Measurements from ENCODE around the gene POPDC2.

POPDC2 gene

DNA sequence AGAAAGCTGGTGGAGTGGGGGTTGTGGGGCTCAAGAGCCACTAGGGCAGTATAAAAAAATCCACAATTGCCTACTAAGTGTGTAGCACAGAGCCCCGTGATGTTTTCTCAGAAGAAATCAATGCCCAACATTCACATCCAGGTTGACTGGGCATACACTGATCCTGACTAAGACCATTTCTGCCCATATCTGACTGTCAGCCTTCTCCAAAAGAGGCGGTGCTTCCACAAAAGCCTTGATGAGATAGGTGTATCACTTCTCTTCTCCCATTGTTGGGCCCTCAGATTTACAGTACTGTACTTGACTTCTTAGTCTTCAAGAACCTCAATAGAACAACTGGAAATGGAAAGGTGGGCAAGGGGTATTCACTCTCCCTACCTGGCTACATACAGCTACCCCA is 1.4 kb downstream of the POPDC2 start:
- H3K36me3 ChIP-seq (ENCODE audit: insufficient read depth, low read length): no peaks in the 10 kb centered on the region
- no peak overlapping the region for H3K9ac ChIP-seq (ENCODE audit: low read length)
- H3K4me1 ChIP-seq (ENCODE audit: insufficient read depth, low read length, severe bottlenecking): no peaks in the 10 kb centered on the region
- H3K27ac ChIP-seq (ENCODE audit: low read depth, low read length, poor library complexity, severe bottlenecking): no peak overlapping the region
- no peak overlapping the region for H3K4me3 ChIP-seq (ENCODE audit: low read depth, low read length, poor library complexity, severe bottlenecking)
- no peak overlapping the region for H2AFZ ChIP-seq (ENCODE audit: low read length)
- H3K27me3 ChIP-seq (ENCODE audit: insufficient read depth, low read length): no peaks in the 10 kb centered on the region
- no peaks in the 10 kb centered on the region for H3K79me2 ChIP-seq (ENCODE audit: insufficient read depth, low read length)
- H4K20me1 ChIP-seq (ENCODE audit: insufficient read depth, low read length): no peaks in the 10 kb centered on the region
- H3K9me2 ChIP-seq (ENCODE audit: low read depth, low read length): no peaks in the 10 kb centered on the region
- H3K9me3 ChIP-seq (ENCODE audit: low read length): no peaks in the 10 kb centered on the region
- H3K4me2 ChIP-seq (ENCODE audit: low read length): no peak overlapping the region
- no peaks in the 10 kb centered on the region for H3F3A ChIP-seq (ENCODE audit: insufficient read depth, low read length)
- TF ChIP-seq, protein P1, sequence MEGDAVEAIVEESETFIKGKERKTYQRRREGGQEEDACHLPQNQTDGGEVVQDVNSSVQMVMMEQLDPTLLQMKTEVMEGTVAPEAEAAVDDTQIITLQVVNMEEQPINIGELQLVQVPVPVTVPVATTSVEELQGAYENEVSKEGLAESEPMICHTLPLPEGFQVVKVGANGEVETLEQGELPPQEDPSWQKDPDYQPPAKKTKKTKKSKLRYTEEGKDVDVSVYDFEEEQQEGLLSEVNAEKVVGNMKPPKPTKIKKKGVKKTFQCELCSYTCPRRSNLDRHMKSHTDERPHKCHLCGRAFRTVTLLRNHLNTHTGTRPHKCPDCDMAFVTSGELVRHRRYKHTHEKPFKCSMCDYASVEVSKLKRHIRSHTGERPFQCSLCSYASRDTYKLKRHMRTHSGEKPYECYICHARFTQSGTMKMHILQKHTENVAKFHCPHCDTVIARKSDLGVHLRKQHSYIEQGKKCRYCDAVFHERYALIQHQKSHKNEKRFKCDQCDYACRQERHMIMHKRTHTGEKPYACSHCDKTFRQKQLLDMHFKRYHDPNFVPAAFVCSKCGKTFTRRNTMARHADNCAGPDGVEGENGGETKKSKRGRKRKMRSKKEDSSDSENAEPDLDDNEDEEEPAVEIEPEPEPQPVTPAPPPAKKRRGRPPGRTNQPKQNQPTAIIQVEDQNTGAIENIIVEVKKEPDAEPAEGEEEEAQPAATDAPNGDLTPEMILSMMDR (IDR thresholded peaks at IDR 0.05; ENCODE audit: low read length): no peak
- TF ChIP-seq EZH2 (IDR thresholded peaks at IDR 0.05; ENCODE audit: borderline replicate concordance, low read length): no peak

DNA sequence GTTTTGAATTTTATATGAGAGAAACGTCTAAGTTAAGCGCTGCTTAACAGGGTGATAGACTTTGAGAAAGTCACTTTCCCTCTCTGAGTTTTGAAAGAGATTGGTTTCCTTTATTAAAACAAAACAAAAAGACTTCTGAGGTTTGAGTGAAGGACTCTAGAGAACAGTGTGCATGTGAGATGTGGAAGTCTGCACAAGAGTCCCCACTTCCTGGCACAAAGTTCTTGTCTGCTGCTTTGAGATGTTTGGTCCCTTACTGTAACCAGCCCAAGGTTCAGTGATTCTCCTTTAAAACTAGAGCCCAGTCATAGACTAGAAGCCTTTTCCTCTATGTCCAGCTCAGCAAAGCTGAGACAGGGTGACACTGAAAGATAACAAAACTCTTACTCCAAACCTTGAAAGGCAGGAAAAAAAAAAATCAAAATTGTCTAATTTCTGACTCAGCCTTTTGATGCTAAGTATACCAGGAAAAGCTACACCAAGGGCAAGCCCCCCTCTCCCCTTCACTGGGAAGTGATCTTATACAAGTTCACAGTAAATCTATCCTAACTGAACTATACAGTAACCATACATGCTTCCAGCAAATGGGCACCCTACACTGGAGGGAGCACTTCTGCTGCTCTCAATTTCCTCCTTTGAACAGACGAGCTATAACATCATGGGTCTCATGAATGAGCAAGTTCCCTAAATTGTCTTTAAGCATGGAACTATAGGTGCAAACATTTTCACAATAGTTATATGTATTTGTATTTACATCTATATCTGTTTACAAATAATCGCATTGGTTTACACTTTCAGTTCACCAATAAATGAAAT is 2.3 kb downstream of the POPDC2 start:
- Histone ChIP-seq H3F3A (ENCODE audit: insufficient read depth, low read length) (no peaks in the 10 kb centered on the region), H3K36me3 (ENCODE audit: insufficient read depth, low read length) (no peaks in the 10 kb centered on the region), H3K9me3 (ENCODE audit: low read length) (no peaks in the 10 kb centered on the region), H3K9ac (ENCODE audit: low read length) (no peak overlapping the region), H3K4me3 (ENCODE audit: low read depth, low read length, poor library complexity, severe bottlenecking) (no peak overlapping the region), H4K20me1 (ENCODE audit: insufficient read depth, low read length) (no peaks in the 10 kb centered on the region), H3K4me2 (ENCODE audit: low read length) (no peak overlapping the region), H3K27me3 (ENCODE audit: insufficient read depth, low read length) (no peaks in the 10 kb centered on the region), H2AFZ (ENCODE audit: low read length) (no peak overlapping the region), H3K9me2 (ENCODE audit: low read depth, low read length) (no peaks in the 10 kb centered on the region), H3K4me1 (ENCODE audit: insufficient read depth, low read length, severe bottlenecking) (no peaks in the 10 kb centered on the region), H3K79me2 (ENCODE audit: insufficient read depth, low read length) (no peaks in the 10 kb centered on the region), H3K27ac (ENCODE audit: low read depth, low read length, poor library complexity, severe bottlenecking) (no peak overlapping the region)
- TF ChIP-seq, protein P1 (IDR thresholded peaks at IDR 0.05; ENCODE audit: low read length): no peak
- TF ChIP-seq EZH2 (IDR thresholded peaks at IDR 0.05; ENCODE audit: borderline replicate concordance, low read length): no peak

GRCh38 chr3:119653876-119654275 is 6.5 kb downstream of the POPDC2 start:
- H2AFZ ChIP-seq (ENCODE audit: low read length): no peak overlapping the region
- TF ChIP-seq EZH2 (IDR thresholded peaks at IDR 0.05; ENCODE audit: borderline replicate concordance, low read length): no peak
- TF ChIP-seq, protein P1 (IDR thresholded peaks at IDR 0.05; ENCODE audit: low read length): no peak
- H3K79me2 ChIP-seq (ENCODE audit: insufficient read depth, low read length): no peaks in the 10 kb centered on the region
- no peaks in the 10 kb centered on the region for H4K20me1 ChIP-seq (ENCODE audit: insufficient read depth, low read length)
- no peak overlapping the region for H3K4me3 ChIP-seq (ENCODE audit: low read depth, low read length, poor library complexity, severe bottlenecking)
- no peak overlapping the region for H3K27ac ChIP-seq (ENCODE audit: low read depth, low read length, poor library complexity, severe bottlenecking)
- H3K4me1 ChIP-seq (ENCODE audit: insufficient read depth, low read length, severe bottlenecking): no peaks in the 10 kb centered on the region
- H3K36me3 ChIP-seq (ENCODE audit: insufficient read depth, low read length): no peaks in the 10 kb centered on the region
- H3K9ac ChIP-seq (ENCODE audit: low read length): no peak overlapping the region
- H3K4me2 ChIP-seq (ENCODE audit: low read length): no peak overlapping the region
- H3K27me3 ChIP-seq (ENCODE audit: insufficient read depth, low read length): no peaks in the 10 kb centered on the region
- no peaks in the 10 kb centered on the region for H3K9me3 ChIP-seq (ENCODE audit: low read length)
- H3K9me2 ChIP-seq (ENCODE audit: low read depth, low read length): no peaks in the 10 kb centered on the region
- H3F3A ChIP-seq (ENCODE audit: insufficient read depth, low read length): no peaks in the 10 kb centered on the region

All from OCI-LY1 (cell line).